ENCODE measurements around the gene SLC22A2.
A peak's percentile ranks its signal among the peaks of the same experiment; 100 is the strongest.

The SLC22A2 gene

DNA sequence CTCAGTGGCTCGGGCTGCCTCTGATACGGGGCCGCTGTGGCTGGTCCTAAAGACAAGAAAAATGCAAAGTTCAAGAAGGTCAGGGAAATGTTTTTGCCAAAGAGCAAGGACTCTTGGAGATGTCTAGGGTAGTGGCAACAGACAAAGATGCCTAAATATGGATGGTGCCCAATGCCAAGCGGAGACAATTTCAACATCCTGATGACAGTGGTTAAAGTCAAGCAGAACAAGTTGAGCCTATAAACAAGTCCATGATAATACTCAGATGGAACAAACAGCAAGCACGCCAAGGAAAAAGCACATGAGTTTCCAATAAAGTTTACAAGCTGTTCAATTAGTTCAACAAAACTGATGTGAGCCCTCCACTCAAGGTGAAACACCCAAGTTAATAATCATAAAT, 85.9 kb downstream of the SLC22A2 start:
- no peak for DNase-seq (ENCODE audit: low read depth in 2 of 2)
- no peak for TF ChIP-seq CTCF (IDR thresholded peaks at IDR 0.05; ENCODE audit: low read depth, low read length)
- H3K4me3 ChIP-seq (replicated peaks in 1 of 2; ENCODE audit: low read depth in 2 of 2, low read length in 2 of 2), result no peak overlapping the region

DNA sequence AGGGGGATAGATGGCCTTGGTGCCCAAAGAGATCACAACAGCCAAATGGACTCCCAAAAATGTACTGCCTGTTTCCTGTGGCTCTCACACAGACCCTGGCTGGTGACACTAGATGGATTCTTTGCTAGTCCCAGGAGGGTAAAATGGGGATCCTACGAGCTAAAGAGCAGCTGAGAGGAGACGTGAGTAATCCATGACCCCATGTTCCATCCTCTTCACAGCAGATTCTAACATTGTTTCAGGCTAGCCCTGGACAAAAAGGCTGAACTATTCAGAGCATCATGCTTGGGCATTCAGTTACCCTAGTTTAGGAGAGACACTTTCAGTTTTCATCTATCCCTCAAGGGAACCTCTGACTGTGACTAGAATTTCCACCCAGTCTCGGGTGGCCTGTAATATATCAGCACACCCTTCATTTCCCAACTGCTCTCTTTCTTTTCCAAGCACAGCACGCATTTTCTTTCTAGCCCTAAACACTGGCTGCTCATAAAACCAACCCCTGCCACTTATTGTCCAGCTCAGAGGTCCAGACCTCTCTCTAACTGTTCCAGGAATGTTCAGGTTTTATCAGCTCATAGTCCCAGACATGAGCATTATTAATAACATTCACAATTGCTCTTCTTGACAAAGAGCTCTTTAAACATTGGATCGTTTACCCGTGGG, 88.5 kb downstream of the SLC22A2 start:
- no peak for TF ChIP-seq CTCF (IDR thresholded peaks at IDR 0.05; ENCODE audit: low read depth, low read length)
- no peak overlapping the region for H3K4me3 ChIP-seq (replicated peaks in 1 of 2; ENCODE audit: low read depth in 2 of 2, low read length in 2 of 2)
- DNase-seq (ENCODE audit: low read depth in 2 of 2), result peak in 1 of 2 donors; percentile 28

DNA sequence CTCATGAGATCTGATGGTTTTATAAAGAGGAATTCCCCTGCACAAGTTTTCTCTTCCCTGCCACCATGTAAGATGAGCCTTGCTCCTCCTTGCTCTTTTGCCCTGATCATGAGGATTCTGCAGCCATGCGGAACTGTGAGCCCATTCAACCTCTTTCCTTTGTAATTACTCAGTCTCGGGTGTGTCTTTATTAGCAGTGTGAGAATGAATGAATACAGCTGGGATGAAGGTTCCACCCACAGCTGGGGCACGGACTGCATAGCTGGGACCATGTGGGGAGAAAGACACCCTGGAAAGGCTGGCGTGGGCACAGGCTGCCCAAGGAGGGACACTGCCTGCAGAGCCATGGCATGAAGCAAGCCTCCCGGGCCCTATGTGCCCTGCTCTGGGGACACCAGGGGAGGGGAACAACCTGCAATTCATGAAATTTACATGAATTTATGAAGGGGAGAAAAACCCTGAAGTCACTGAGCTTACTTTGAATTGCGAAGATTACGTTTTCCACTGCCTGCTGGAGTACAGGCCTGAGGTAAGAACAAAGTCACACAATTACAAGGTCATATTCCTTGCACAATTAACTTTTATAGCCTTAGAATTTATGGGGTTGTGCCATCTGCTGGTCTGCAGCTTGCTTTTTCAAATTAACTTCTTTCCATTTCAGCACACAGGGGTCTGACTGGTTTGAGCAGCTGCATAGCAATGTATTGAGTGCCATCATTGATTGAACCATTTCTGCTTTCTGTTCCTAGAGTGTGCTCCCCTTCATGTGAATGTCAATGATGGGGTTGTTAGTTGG, 90.8 kb downstream of the SLC22A2 start:
- no peak for TF ChIP-seq CTCF (IDR thresholded peaks at IDR 0.05; ENCODE audit: low read depth, low read length)
- no peak for DNase-seq (ENCODE audit: low read depth in 2 of 2)

More for the DNA sequence above, 90.8 kb downstream of the SLC22A2 start:
- no peak overlapping the region for H3K4me3 ChIP-seq (replicated peaks in 1 of 2; ENCODE audit: low read depth in 2 of 2, low read length in 2 of 2)

All from cardiac fibroblast (primary cell).